Activated B cell treated with CpG ODN at 0.5 μM for 24 hours (primary cell): ENCODE results near the gene ATP11A. TPM values are rescaled to one million over a fixed set of nuclear protein-coding genes. Genes with fewer than 3 reads are reported as not detected.

Source experiments
- ATAC-seq: fragments of 200-7000 bp; cut with Tn5 transposase; one replicate; pipeline ENCODE4 v1.10.0; 2021; ENCODE audit warnings: low read depth, mild to moderate bottlenecking, moderate library complexity
- CTCF ChIA-PET: fragments of 350-600 bp; sonication (Branson Sonifier 250); formaldehyde crosslinking; loops from one replicate; lab custom pipeline; 2021; ENCODE audit warnings: antibody characterized with exemption; lab: Charles Lee
- POLR2A ChIA-PET: fragments of 350-600 bp; sonication (Branson Sonifier 250); formaldehyde crosslinking; loops from one replicate; lab custom pipeline; 2021; ENCODE audit warnings: antibody characterized with exemption; lab: Charles Lee
- DNase-seq: peaks from one replicate; pipeline ENCODE4 v3.0.0; 2022
- H3K27ac Mint-ChIP-seq: one replicate; pipeline ENCODE4 v1.8.0; 2020; ENCODE audit warnings: mixed read lengths
- H3K27me3 Mint-ChIP-seq: one replicate; pipeline ENCODE4 v1.8.0; 2021; ENCODE audit warnings: mixed read lengths
- H3K36me3 Mint-ChIP-seq: one replicate; pipeline ENCODE4 v1.8.0; 2021; ENCODE audit warnings: low read depth, mixed read lengths
- H3K4me1 Mint-ChIP-seq: one replicate; pipeline ENCODE4 v1.8.0; 2021; ENCODE audit warnings: mixed read lengths
- H3K4me3 Mint-ChIP-seq: one replicate; pipeline ENCODE4 v1.8.0; 2020; ENCODE audit warnings: mild to moderate bottlenecking, mixed read lengths
- H3K9me3 Mint-ChIP-seq: one replicate; pipeline ENCODE4 v1.8.0; 2020; ENCODE audit warnings: mixed read lengths
- intact Hi-C: fragments of 100-400 bp; cut with micrococcal nuclease; formaldehyde crosslinking; loops from one replicate; pipeline ENCODE4 v1.15.1; 2024
- total RNA-seq: library from RNA; stranded (reverse); gene quantifications from 2 replicates; pipeline ENCODE4 v1.2.3, GENCODE V29; 2022
- TF ChIP-seq, protein P1 (sequence below): fragments of 200-600 bp; IDR thresholded peaks from one replicate; pipeline ENCODE4 v1.8.0; 2022; ENCODE audit warnings: antibody characterized with exemption, mild to moderate bottlenecking

The ATP11A gene
- total RNA-seq, 1 donor from 2014 or later: 49.6 TPM

DNA sequence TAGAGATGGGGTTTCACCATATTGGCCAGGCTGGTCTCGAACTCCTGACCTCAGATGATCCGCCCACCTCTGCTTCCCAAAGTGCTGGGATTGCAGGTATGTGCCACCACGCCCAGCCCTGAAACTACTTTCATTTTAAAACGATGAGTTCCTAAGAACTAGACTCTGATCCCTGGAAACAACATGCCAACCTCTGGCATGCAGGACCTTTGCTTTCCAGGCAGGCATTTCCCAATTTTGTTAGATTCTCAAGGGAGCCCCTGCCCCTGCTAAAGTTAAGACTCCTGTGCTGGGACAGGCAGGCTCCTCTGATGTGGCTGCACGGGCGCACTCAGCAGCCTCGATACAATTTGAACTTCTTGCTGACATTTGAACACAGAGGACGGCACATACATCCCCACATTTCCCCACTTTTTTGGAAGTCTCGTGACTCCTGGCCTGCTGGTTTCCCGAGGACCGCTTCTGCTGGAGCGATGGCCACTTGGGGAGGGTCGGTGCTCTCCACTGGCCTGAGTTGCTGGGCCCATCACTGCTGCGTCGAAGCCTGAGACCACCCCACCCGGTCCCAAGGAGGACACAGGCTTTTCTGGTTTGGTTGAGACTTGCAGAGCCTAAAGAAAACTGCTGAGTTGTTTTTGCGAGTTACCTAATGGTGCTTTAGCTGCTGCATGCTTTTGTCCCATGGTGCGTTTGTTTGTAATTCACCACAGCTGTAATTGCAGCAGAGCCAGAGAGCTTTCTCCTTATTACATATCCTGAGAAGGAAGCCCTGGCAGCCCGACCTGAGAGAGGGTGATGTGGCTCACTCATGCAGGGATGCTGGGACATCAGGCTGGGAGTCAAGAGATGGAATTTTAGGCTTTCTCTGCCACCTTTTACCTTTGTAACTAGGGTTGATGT lies 8.2 kb downstream of the ATP11A start:
- Mint-ChIP-seq H3K9me3 (no peaks in the 10 kb centered on the region), H3K4me1 (peaks cover 11% of the 10 kb centered on the region), H3K27me3 (no peaks in the 10 kb centered on the region), H3K36me3 (peaks cover 3% of the 10 kb centered on the region), H3K27ac (no peak overlapping the region), H3K4me3 (no peak overlapping the region)
- intact Hi-C loops: no loop called here
- CTCF ChIA-PET: no interaction called here
- POLR2A ChIA-PET: no interaction called here
- DNase-seq (no peak), ATAC-seq (no peak)
- TF ChIP-seq, protein P1, sequence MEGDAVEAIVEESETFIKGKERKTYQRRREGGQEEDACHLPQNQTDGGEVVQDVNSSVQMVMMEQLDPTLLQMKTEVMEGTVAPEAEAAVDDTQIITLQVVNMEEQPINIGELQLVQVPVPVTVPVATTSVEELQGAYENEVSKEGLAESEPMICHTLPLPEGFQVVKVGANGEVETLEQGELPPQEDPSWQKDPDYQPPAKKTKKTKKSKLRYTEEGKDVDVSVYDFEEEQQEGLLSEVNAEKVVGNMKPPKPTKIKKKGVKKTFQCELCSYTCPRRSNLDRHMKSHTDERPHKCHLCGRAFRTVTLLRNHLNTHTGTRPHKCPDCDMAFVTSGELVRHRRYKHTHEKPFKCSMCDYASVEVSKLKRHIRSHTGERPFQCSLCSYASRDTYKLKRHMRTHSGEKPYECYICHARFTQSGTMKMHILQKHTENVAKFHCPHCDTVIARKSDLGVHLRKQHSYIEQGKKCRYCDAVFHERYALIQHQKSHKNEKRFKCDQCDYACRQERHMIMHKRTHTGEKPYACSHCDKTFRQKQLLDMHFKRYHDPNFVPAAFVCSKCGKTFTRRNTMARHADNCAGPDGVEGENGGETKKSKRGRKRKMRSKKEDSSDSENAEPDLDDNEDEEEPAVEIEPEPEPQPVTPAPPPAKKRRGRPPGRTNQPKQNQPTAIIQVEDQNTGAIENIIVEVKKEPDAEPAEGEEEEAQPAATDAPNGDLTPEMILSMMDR: no peak

DNA sequence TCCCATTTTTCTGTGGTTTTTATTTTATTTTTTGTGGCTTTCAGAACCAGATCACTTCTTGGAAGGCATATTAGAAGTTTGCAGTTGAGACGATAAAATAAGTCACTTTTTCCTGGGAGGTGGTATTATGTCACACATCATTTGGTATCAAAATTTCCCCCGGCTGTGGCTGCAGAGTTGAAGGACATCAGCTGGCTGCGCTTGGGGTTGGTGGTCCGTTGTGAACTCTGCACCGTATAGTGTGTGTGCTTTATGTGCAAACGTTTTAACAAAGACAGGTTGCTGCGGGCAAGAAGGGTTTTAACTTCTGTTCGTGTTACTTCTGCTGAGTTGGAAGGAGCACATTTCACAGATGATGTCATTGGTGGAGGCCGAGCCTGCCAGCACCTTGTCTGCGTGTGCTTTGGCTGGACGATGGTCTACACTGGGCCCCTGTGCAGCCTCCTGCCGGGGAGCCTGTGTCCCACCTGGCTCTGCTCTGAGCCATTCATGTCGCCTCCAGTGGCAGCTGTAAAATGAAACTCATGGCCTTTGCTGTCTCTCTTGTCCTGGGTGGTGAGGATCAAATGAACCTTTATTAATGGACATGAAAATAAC lies 9.6 kb downstream of the ATP11A start:
- Mint-ChIP-seq H3K27me3 (no peaks in the 10 kb centered on the region), H3K4me1 (peaks cover 5% of the 10 kb centered on the region)

DNA sequence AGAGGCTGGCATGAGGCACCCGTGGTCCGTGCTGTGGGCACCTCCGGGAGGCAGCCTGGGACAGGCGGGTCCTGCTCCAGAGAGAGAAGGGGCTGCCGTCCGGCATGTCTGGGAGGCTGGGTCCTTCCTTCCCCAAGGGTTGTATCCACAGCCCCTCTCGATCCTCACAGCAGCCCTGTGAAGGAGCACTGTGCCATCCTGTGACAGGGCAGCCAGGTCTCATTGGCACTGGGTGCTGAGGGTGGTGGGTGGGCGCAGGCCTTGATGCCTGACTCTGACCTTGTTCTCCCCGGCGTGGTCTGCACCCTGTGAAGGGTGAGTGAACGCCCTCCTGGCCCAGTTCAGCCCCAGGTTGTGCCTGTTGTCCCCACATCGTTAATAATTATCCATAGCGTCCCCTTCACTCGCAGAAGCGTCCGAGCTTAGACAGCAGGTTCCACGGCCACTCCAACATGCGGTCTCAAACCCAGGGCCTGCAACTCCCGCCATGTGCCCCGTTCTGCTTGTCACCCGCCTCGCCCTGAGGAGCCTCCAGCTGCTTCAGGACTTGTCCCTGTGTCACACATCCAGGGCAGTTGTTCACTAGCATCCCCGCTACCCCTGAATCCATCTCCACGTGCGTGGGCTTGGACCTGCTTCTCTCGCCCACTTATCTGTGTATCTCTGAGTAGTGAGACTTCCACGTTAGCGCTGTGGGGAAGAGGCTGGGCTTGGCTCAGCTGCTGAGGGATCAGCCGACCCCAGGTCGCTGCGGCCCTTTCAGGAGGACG lies 10.6 kb downstream of the ATP11A start:
- intact Hi-C loops: no loop called here
- ATAC-seq: no peak
- Mint-ChIP-seq H3K9me3 (no peaks in the 10 kb centered on the region), H3K27me3 (no peaks in the 10 kb centered on the region), H3K36me3 (peaks cover 3% of the 10 kb centered on the region), H3K4me1 (peaks cover 3% of the 10 kb centered on the region), H3K4me3 (no peak overlapping the region), H3K27ac (no peak overlapping the region)
- TF ChIP-seq, protein P1: no peak
- ChIA-PET POLR2A (no interaction called here), CTCF (no interaction called here)
- no peak for DNase-seq

More for the DNA sequence above, 9.6 kb downstream of the ATP11A start:
- ChIA-PET CTCF (no interaction called here), POLR2A (no interaction called here)
- Mint-ChIP-seq H3K27ac (no peak overlapping the region), H3K4me3 (no peak overlapping the region), H3K36me3 (peaks cover 3% of the 10 kb centered on the region), H3K9me3 (no peaks in the 10 kb centered on the region)
- no peak for DNase-seq
- no peak for ATAC-seq
- TF ChIP-seq, protein P1: no peak
- intact Hi-C loops: no loop called here

DNA sequence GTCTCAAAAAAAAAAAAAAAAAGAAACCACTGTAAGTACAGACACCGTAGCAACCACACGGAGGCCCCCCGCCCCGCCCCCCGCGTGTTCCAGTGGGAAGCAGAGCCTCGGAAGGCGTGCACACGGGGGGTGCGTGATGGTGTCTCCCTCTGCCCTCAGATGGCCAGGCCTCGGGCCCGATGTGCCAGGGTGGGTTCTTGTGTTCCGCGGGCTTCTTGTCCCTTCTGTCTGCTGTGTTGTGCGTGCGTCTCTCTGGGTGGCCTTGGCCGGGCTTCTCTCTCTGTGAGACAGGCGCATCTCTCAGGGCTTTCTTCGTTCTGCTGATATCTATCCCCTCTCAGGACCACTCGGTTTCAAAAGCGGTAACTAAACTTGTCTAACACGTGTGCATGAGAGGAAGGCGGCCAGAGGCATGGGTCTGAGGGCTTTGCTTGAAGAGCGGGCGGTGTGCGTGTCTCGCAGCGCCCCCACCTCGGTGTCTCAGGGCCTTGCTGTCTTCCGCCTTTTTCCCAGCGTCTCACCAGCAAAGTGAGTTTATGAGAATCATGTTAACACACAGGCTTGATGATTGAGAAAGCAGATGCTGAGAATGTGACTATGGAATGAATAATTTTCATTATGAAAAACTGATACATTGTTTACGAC lies 12.6 kb downstream of the ATP11A start:
- ATAC-seq (no peak), DNase-seq (no peak)
- no peaks in the 10 kb centered on the region for H3K9me3 Mint-ChIP-seq
- TF ChIP-seq, protein P1: no peak
- intact Hi-C loops: no loop called here
- H3K36me3 Mint-ChIP-seq: peaks cover 2% of the 10 kb centered on the region
- POLR2A ChIA-PET: no interaction called here
- peaks cover 3% of the 10 kb centered on the region for H3K4me1 Mint-ChIP-seq
- H3K27ac Mint-ChIP-seq: no peak overlapping the region
- H3K4me3 Mint-ChIP-seq: no peak overlapping the region
- H3K27me3 Mint-ChIP-seq: no peaks in the 10 kb centered on the region
- CTCF ChIA-PET: no interaction called here
